ENCODE results near the gene VARS2.
"Not testable (repeated sequence)": the region's sequence is repeated elsewhere in the genome, so short reads cannot be mapped to it uniquely, and the experiment has no call there.

The VARS2 gene

GRCh38 chr6:30966154-30966553, 52.1 kb downstream of the VARS2 start:
- DNase-seq, result no peak

DNA sequence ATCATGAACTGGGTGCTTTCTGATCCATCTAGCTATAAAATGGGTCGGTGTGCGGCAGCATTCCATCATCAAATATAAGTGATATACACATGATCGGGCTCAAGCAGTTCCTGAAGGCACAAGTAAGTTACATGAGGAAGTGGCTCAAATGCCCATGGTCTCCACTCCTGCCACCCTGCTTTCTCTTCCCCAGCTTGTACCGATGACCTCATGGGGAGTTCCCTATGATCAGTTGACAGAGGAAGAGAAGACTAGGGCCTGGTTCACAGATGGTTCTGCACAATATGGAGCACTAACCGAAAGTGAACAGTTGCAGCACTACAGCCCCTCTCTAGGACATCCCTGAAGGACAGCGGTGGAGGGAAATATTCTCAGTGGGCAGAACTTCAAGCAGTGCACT, 55.1 kb downstream of the VARS2 start:
- DNase-seq, result not testable (repeated sequence)

DNA sequence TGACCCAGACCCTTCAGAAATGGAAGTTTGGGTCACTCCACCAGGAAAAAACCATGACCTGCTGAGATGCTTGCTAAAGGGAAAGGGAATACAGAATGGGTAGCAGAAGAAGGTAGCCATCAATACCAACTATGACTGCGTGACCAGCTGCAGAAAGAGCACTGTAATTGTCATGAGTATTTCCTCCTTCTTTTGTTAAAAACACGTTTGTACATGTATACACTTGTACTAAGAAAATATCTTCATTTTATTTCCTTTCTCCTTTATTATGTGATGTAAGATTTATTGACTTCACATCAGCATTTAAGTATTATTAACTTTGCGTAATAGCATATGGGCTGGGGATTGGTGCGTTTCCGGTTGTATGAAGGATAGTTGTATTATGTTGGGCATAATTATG, 56.9 kb downstream of the VARS2 start:
- no peak for DNase-seq

- DNase-seq, result no peak
These were observed 58.8 kb downstream of the VARS2 start for GRCh38 chr6:30972816-30973215.

DNA sequence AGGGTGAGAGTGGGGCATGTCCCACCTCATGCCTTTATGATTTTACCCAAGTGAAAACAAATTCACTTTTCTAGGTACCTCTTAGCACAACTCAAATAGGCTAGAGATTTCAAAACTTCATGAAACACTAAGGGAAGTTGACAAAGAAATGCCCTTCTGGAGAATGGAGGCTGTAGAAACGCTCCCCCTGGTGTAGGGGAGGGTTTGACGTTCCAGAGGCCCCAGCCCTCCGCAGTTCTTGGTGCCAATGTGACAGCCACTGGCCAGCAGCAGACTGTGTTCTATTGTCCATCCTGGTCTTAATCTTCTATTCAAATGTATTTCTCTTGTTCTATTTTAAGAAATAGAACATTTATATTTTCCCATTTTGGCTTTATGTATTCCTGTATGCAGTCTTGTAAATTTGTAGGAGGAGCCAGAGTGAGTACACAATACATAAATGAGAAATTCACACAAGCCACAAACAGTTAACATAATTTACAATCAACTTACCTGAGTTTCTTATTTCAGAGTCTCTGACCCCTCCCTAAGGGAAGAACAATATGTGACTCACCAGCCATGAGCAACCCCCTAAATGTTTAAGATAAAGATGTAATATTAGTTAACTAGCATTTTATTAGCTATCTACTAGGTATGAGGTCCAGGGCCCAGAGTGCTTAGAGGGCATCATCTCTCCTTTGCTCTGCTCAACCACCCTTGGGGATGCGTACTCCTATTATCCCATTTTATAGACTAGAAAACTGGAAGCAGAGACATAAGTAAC, 60.6 kb downstream of the VARS2 start:
- DNase-seq, result no peak

Data from SIG-M5 (cell line).